HG02943 (cell line): ENCODE results near the gene MICU1.

Experiments used
- ATAC-seq: cut with Tn5 transposase; IDR thresholded peaks from one replicate; pipeline ENCODE4 v1.9.1; 2021; ENCODE audit warnings: mild to moderate bottlenecking, low read depth, moderate library complexity; ENCODE audit not compliant: unreplicated experiment

The MICU1 gene

DNA sequence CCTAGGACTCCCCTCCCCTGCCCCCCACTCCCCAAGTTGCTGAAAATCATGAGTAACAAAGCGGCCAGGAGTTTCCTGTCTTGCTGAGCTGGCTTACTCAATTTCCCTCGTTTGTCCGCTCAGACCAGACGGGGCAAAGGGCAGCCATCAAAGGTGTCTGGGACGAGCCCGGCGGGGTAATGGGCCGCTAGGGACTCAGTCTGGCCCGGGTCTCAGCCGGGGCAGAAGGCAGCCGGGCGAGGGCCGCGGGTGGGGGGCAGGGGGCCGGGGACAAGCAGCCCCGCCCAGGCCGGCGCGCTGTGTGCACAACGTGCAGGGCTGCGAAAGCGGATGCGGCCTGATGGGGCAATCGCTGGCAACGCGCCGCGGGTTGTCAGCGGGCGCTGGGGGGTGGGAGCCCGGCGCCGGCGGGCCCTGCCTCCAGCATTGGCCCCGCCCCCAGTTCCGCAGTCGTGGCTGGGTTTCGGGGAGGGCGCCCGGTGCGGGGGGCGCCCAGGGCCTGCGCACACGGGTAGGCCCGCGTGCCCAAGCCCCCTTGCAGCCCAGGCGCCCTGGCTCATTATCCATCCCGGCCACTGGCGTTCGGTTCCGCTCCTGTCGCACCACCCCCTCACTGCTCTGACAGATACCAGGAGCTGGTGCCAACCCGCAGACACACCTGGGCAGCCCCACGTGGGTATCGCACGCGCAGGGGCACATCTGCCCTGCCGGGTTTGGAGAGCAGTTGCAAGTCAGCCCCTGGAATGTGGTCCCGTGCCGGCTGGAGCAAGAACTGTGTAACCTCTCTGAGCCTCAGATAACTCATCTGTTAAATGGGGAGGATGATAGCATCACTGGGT is 306.2 kb downstream of the MICU1 start:
- peak; percentile 58 for ATAC-seq

DNA sequence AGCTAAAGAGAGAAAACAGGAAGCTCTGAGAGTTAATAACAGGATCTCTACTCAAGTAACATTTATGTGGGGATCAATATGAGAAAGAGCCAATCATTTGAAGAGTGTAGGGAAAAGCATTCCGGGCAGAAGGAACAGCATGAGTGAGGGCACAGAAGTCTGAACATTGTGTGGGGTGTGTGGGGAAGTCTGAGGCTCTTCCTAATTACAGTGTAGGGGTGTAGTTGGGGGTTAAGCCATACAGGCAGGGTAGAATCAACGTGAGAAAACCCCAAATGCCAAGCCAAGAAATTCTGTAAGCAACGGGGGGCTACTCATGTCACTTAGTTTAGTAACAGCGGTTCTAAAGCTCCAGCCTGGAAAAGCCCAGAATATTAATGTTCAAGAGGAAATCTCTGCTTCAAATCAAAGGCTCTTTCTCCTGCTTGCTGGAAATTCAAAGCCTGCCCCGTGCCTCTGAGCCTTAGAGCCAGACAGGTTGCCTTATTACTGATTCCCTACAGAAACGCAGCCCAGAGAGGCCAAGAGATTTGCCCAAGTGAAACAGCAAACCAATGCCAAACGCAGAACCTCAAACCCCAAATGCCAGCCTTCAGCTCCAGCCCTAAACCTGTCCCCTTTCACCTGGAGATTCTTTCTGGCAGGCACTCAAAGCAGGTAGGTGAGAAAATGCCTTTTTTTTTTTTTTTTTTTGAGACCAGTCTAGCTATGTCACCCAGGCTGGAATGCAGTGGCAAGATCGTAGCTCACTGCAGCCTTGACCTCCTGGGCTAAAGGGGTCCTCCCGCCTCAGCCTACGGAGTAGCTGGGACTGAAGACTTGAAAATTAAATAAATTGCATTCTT is 307.2 kb downstream of the MICU1 start:
- no peak for ATAC-seq
